Measurements from ENCODE around the gene DCHS1. TPM values are rescaled to one million over a fixed set of nuclear protein-coding genes. Genes with fewer than 3 reads are reported as not detected.
A peak's percentile ranks its signal among the peaks of the same experiment; 100 is the strongest.
"Not testable (repeated sequence)": the region's sequence is repeated elsewhere in the genome, so short reads cannot be mapped to it uniquely, and the experiment has no call there.

DCHS1 gene
- 10 to 100 TPM; 29.8 to 58.8 (median 43.4) TPM for total RNA-seq
- 1 to 10 TPM; 1.9 to 7.6 (median 3.1) TPM for polyA plus RNA-seq
- long read RNA-seq, donor 1, partial matches to known transcripts: 51 of 51 reads
- long read RNA-seq, donor 1, other reads (novel, unspliced or antisense): 0 of 51 reads
- long read RNA-seq, donor 2, partial matches to known transcripts: 5 of 5 reads
- long read RNA-seq, donor 2, other reads (novel, unspliced or antisense): 0 of 5 reads

- intact Hi-C loops (cut with DNase I; ENCODE audit: low total_unique reads): no loop called here
- TF ChIP-seq, protein P1, sequence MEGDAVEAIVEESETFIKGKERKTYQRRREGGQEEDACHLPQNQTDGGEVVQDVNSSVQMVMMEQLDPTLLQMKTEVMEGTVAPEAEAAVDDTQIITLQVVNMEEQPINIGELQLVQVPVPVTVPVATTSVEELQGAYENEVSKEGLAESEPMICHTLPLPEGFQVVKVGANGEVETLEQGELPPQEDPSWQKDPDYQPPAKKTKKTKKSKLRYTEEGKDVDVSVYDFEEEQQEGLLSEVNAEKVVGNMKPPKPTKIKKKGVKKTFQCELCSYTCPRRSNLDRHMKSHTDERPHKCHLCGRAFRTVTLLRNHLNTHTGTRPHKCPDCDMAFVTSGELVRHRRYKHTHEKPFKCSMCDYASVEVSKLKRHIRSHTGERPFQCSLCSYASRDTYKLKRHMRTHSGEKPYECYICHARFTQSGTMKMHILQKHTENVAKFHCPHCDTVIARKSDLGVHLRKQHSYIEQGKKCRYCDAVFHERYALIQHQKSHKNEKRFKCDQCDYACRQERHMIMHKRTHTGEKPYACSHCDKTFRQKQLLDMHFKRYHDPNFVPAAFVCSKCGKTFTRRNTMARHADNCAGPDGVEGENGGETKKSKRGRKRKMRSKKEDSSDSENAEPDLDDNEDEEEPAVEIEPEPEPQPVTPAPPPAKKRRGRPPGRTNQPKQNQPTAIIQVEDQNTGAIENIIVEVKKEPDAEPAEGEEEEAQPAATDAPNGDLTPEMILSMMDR (IDR thresholded peaks at IDR 0.05 in 8 of 11, conservative IDR thresholded peaks at IDR 0.05 in 3 of 11): no peak
- TF ChIP-seq POLR2AphosphoS5 (IDR thresholded peaks at IDR 0.05) (peak in 2 of 3 donors; percentile 36), POLR2A (IDR thresholded peaks at IDR 0.05) (no peak)
- Histone ChIP-seq H3K4me1 (peaks cover 0 to 51% (median 28%) of the 10 kb centered on the region in 6 donors), H3K27me3 (replicated peaks in 1 of 7) (peaks cover 0 to 24% (median 0%) of the 10 kb centered on the region in 7 donors), H3K9me3 (no peaks in the 10 kb centered on the region), H3K27ac (peak within 1 kb of the TSS; percentile 51 to 86 (median 71)), H3K4me3 (peak within 1 kb of the TSS; percentile 25 to 73 (median 34)), H3K36me3 (no peaks in the 10 kb centered on the region)
- peak; percentile 82 for DNase-seq
- WGBS, 5 donors: 13 to 36% (median 21%) methylated on average over 15 to 36 of the region's 56 CpGs
Measured at GRCh38 chr11:6655790-6656583, at the start of gene DCHS1. Gene DCHS1, minus strand, starts transcription at chr11:6655809. Its CDS starts 14,196 bp downstream, at chr11:6641613.

- DNase-seq: no peak
- TF ChIP-seq, protein P1 (IDR thresholded peaks at IDR 0.05 in 8 of 11, conservative IDR thresholded peaks at IDR 0.05 in 3 of 11): peak in 8 of 11 experiments; percentile 26 to 67 (median 57)
- TF ChIP-seq POLR2A (IDR thresholded peaks at IDR 0.05): no peak
- peak in 1 of 3 donors; percentile 50 for TF ChIP-seq POLR2AphosphoS5 (IDR thresholded peaks at IDR 0.05)
- H3K9me3 ChIP-seq: no peaks in the 10 kb centered on the region
- H3K4me1 ChIP-seq: peaks cover 0 to 40% (median 24%) of the 10 kb centered on the region in 6 donors
- H3K27ac ChIP-seq: peak overlapping the region in 7 of 8 donors; percentile 42 to 83 (median 71)
- WGBS, 5 donors: 52 to 74% (median 69%) methylated on average over 2 of the region's 2 CpGs
- peaks cover 0 to 21% (median 0%) of the 10 kb centered on the region in 6 donors for H3K36me3 ChIP-seq
- no peaks in the 10 kb centered on the region for H3K27me3 ChIP-seq (replicated peaks in 1 of 7)
- intact Hi-C loops (cut with DNase I; ENCODE audit: low total_unique reads): loop anchor here (10.0 kb wide), 1 partner anchor 51 kb away; no protein-coding TSS in a partner anchor
- H3K4me3 ChIP-seq: no peak overlapping the region
Measured at GRCh38 chr11:6703247-6704063, 47.8 kb upstream of the DCHS1 start.

DNA sequence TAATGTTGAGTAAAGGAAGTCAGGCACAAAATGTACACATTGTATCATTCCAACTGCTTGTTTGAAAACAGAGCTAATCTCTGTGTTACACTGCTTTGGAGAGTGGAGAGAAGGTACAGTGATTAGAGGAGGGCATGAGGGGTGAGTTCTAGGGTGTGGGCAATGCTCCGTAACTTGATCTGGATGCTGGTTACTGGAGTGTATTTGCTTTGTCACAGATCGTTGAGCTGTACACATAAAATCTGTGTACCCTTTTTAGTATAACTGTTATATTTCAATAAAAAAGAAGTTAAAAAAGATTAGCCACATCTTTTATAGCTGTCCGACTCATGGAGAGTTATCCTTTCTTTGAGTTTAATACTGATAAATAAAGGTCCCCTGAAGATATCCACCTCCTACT lies 46.3 kb upstream of the DCHS1 start:
- intact Hi-C loops (cut with DNase I; ENCODE audit: low total_unique reads): loop anchor here (10.0 kb wide), 1 partner anchor 53 kb away; no protein-coding TSS in a partner anchor
- Histone ChIP-seq H3K27ac (peak overlapping the region in 7 of 8 donors; percentile 65 to 83 (median 72)), H3K4me1 (peaks cover 0 to 35% (median 24%) of the 10 kb centered on the region in 6 donors), H3K36me3 (peaks cover 0 to 16% (median 0%) of the 10 kb centered on the region in 6 donors)
- H3K4me3 ChIP-seq; H3K27me3 ChIP-seq (replicated peaks in 1 of 7); DNase-seq; H3K9me3 ChIP-seq: not testable (repeated sequence)
- WGBS, 5 donors: 58 to 84% (median 69%) methylated on average over 3 of the region's 3 CpGs

- no peaks in the 10 kb centered on the region for H3K27me3 ChIP-seq (replicated peaks in 1 of 7)
- intact Hi-C loops (cut with DNase I; ENCODE audit: low total_unique reads): no loop called here
- H3K36me3 ChIP-seq: peaks cover 0 to 10% (median 0%) of the 10 kb centered on the region in 6 donors
- no peaks in the 10 kb centered on the region for H3K9me3 ChIP-seq
- peak in 1 of 3 donors; percentile 53 for TF ChIP-seq POLR2AphosphoS5 (IDR thresholded peaks at IDR 0.05)
- TF ChIP-seq POLR2A (IDR thresholded peaks at IDR 0.05): no peak
- H3K4me3 ChIP-seq: no peak overlapping the region
- 20 to 62% (median 48%) methylated on average over 1 of the region's 1 CpG for WGBS, 5 donors
- DNase-seq: no peak
- peaks cover 10 to 45% (median 28%) of the 10 kb centered on the region in 6 donors for H3K4me1 ChIP-seq
- peak overlapping the region; percentile 61 to 88 (median 82) for H3K27ac ChIP-seq
Measured at GRCh38 chr11:6695377-6695776, 39.8 kb upstream of the DCHS1 start.

All from spleen (tissue), 13 donors.